K562 (cell line): ENCODE data around the gene TFDP1. TPM values are rescaled to one million over a fixed set of nuclear protein-coding genes. Genes with fewer than 3 reads are reported as not detected.

Experiments used
- ATAC-seq: fragments of 200-7000 bp; cut with Tn5 transposase; 3 replicates; pipeline ENCODE4 v1.9.1; 2020; ENCODE audit warnings: moderate library complexity
- BruUV-seq: library from RNA; stranded (reverse); fragments of 400-500 nt; replicated peaks from 2 replicates; lab custom pipeline; 2021; lab: Mats Ljungman, UMichigan
- CTCF ChIA-PET: fragments of 300-600 bp; formaldehyde crosslinking; extraction: SDS; loops from one replicate; lab custom pipeline; 2021; ENCODE audit warnings: low intra/inter-chr PET ratio; lab: Yijun Ruan, JAX
- POLR2A ChIA-PET: fragments of 300-600, 350-650 bp; sonication (Branson Sonifier 250); formaldehyde crosslinking; extraction: SDS; loops from one replicate; lab custom pipeline; 2021; ENCODE audit warnings: antibody characterized with exemption, inconsistent platforms; lab: Yijun Ruan, JAX
- DNase-seq, 4 experiments: peaks; one replicate each; pipeline versions ENCODE4 v3.0.0 to v3.0.0-alpha.2; 2011 to 2018; ENCODE audit warnings: low spot score in 3 of 4, mixed read lengths in 3 of 4; ENCODE audit errors: extremely low read depth in 1 of 4
- FAIRE-seq: peaks from 2 replicates; lab custom pipeline; 2011; peaks lifted over from hg19 to GRCh38; lab: Jason Lieb, UNC
- H2AFZ ChIP-seq: 2 replicates; pipeline ENCODE4 v1.6.0; 2011; ENCODE audit warnings: low read depth, low read length, control low read depth, inconsistent platforms
- H3K27ac ChIP-seq: fragments of 200-600 bp; 3 replicates; pipeline ENCODE4 v1.8.0; 2011; ENCODE audit warnings: low read depth, mild to moderate bottlenecking, control low read depth, inconsistent platforms, low read length, moderate library complexity, mixed read lengths; ENCODE audit errors: extremely low read depth
- H3K27me3 ChIP-seq, 2 experiments: fragments of 300-600 bp in 1 of 2; 2 replicates in 1 of 2; 3 replicates in 1 of 2; pipeline versions ENCODE4 v1.6.0 to v1.8.0; 2011; ENCODE audit warnings: inconsistent platforms in 2 of 2, low read length in 2 of 2, mild to moderate bottlenecking in 1 of 2, mixed read lengths in 1 of 2, moderate library complexity in 1 of 2; ENCODE audit not compliant: control insufficient read depth in 2 of 2, insufficient read depth in 2 of 2
- H3K36me3 ChIP-seq: fragments of 300-600 bp; 3 replicates; pipeline ENCODE4 v1.8.0; 2011; ENCODE audit warnings: mild to moderate bottlenecking, low read length, inconsistent platforms; ENCODE audit not compliant: control insufficient read depth, insufficient read depth
- H3K4me1 ChIP-seq, 2 experiments: fragments of 200-600 bp in 1 of 2; replicated peaks in 1 of 2; 2 replicates in 1 of 2; 3 replicates in 1 of 2; pipeline versions ENCODE4 v1.5.1 to v1.8.0; 2011; ENCODE audit warnings: inconsistent platforms in 2 of 2, low read length in 2 of 2, mild to moderate bottlenecking in 1 of 2, mixed read lengths in 1 of 2, moderate library complexity in 1 of 2; ENCODE audit not compliant: control insufficient read depth in 2 of 2, insufficient read depth in 2 of 2
- H3K4me2 ChIP-seq: 2 replicates; pipeline ENCODE4 v1.6.1; 2011; ENCODE audit warnings: low read length, control low read depth, inconsistent platforms, mixed read lengths; ENCODE audit not compliant: insufficient read depth
- H3K4me3 ChIP-seq: fragments of 200-600 bp; sonication (generic), shearing (Covaris generic); 2 replicates; pipeline ENCODE4 v1.5.1; 2016; ENCODE audit warnings: control low read depth, inconsistent platforms
- H3K79me2 ChIP-seq: fragments of 200-600 bp; 3 replicates; pipeline ENCODE4 v1.8.0; 2011; ENCODE audit warnings: low read length, inconsistent platforms; ENCODE audit not compliant: control insufficient read depth, insufficient read depth
- H3K9ac ChIP-seq, 2 experiments: 2 replicates each; pipeline versions ENCODE4 v1.6.0 to v1.6.1; 2011; ENCODE audit warnings: low read depth in 2 of 2, low read length in 2 of 2, control low read depth in 1 of 2, inconsistent platforms in 1 of 2, mild to moderate bottlenecking in 1 of 2, mixed read lengths in 1 of 2; ENCODE audit not compliant: insufficient read depth in 1 of 2
- H3K9me1 ChIP-seq: one replicate; pipeline ENCODE4 v1.6.0; 2011; ENCODE audit warnings: inconsistent platforms, mild to moderate bottlenecking, low read length, moderate library complexity; ENCODE audit not compliant: control insufficient read depth, insufficient read depth
- H3K9me3 ChIP-seq: replicated peaks from 2 replicates; pipeline ENCODE4 v1.5.1; 2011; ENCODE audit warnings: low read depth, low read length, inconsistent platforms; ENCODE audit not compliant: control insufficient read depth, insufficient read depth
- H4K20me1 ChIP-seq: replicated peaks from 2 replicates; pipeline ENCODE4 v1.6.1; 2011; ENCODE audit warnings: low read length, inconsistent platforms, mixed read lengths; ENCODE audit not compliant: control insufficient read depth, insufficient read depth
- BRF1 ChIP-seq: IDR thresholded peaks from 3 replicates; pipeline ENCODE4 v1.6.1; 2011; ENCODE audit warnings: borderline replicate concordance, mild to moderate bottlenecking; ENCODE audit not compliant: insufficient read length; ENCODE audit errors: extremely low read depth
- DACH1 ChIP-seq: fragments of 450-650 bp; IDR thresholded peaks from 2 replicates; pipeline ENCODE4 v1.6.1; 2018; ENCODE audit not compliant: partially characterized antibody
- DDX20 ChIP-seq: fragments of 450-650 bp; IDR thresholded peaks from 2 replicates; pipeline ENCODE4 v1.6.1; 2016; ENCODE audit warnings: missing genetic modification characterization, low read depth, mild to moderate bottlenecking, missing compliant biosample characterization, moderate library complexity
- ETS1 ChIP-seq: conservative IDR thresholded peaks from 2 replicates; pipeline ENCODE4 v1.6.1; 2011; ENCODE audit warnings: low read depth, mild to moderate bottlenecking, low read length; ENCODE audit not compliant: control insufficient read depth
- GTF3C2 ChIP-seq: IDR thresholded peaks from 3 replicates; pipeline ENCODE4 v1.6.1; 2011; ENCODE audit warnings: borderline replicate concordance, mild to moderate bottlenecking, moderate library complexity; ENCODE audit not compliant: insufficient read length; ENCODE audit errors: extremely low read depth
- KAT8 ChIP-seq: fragments of 450-650 bp; IDR thresholded peaks from 2 replicates; pipeline ENCODE4 v1.6.1; 2016; ENCODE audit warnings: low read depth, mild to moderate bottlenecking
- MAFG ChIP-seq: fragments of 450-650 bp; conservative IDR thresholded peaks from 2 replicates; pipeline ENCODE4 v1.6.1; 2016; ENCODE audit warnings: missing genetic modification characterization, missing compliant biosample characterization
- MYC ChIP-seq, 2 experiments: fragments of 250-450 bp in 1 of 2; sonication (Bioruptor Pico) in 1 of 2; IDR thresholded peaks; 2 replicates each; pipeline versions ENCODE4 v1.5.1 to v1.6.1; 2012 to 2021; ENCODE audit warnings: low read depth in 2 of 2, borderline replicate concordance in 1 of 2, improper control_type of control experiment in 1 of 2, low read length in 1 of 2, mild to moderate bottlenecking in 1 of 2, moderate library complexity in 1 of 2
- NFE2 ChIP-seq: IDR thresholded peaks from 2 replicates; pipeline ENCODE4 v1.6.1; 2014; ENCODE audit warnings: antibody characterized with exemption, low read depth
- POLR2A ChIP-seq: fragments of 450-650 bp; conservative IDR thresholded peaks from 2 replicates; pipeline ENCODE4 v1.6.1; 2016
- RFX1 ChIP-seq: fragments of 450-650 bp; IDR thresholded peaks from 2 replicates; pipeline ENCODE4 v1.6.1; 2016; ENCODE audit warnings: mild to moderate bottlenecking, moderate library complexity
- SMARCE1 ChIP-seq: fragments of 450-650 bp; IDR thresholded peaks from 2 replicates; pipeline ENCODE4 v1.7.1; 2016; ENCODE audit warnings: mild to moderate bottlenecking
- TAL1 ChIP-seq: fragments of 450-650 bp; IDR thresholded peaks from 2 replicates; pipeline ENCODE4 v1.6.1; 2016; ENCODE audit warnings: mild to moderate bottlenecking
- TEAD2 ChIP-seq: fragments of 450-650 bp; IDR thresholded peaks from 2 replicates; pipeline ENCODE4 v1.6.1; 2016; ENCODE audit warnings: missing genetic modification characterization, control low read depth, missing compliant biosample characterization
- ZBTB7A ChIP-seq: IDR thresholded peaks from 2 replicates; pipeline ENCODE4 v1.6.1; 2011; ENCODE audit warnings: low read depth, mild to moderate bottlenecking, low read length, moderate library complexity, borderline replicate concordance; ENCODE audit not compliant: control insufficient read depth
- ZNF398 ChIP-seq: fragments of 250-450 bp; sonication (Bioruptor Pico); IDR thresholded peaks from 2 replicates; pipeline ENCODE4 v1.8.0; 2021; ENCODE audit warnings: moderate library complexity, mild to moderate bottlenecking, inconsistent platforms
- WGBS: fragments of 100-300 bp; shearing (Covaris generic); methylation state at CpG from one replicate; pipeline ENCODE4 v1.1.6; 2016; ENCODE audit warnings: low coverage, mixed read lengths; ENCODE audit not compliant: insufficient coverage; ENCODE audit errors: missing lambda C conversion rate; 5-methylcytosine and 5-hydroxymethylcytosine counted together
- in situ Hi-C: fragments of 300-500 bp; cut with MboI; formaldehyde crosslinking; loops from 4 replicates; pipeline ENCODE4 v1.15.0; 2018; ENCODE audit warnings: inconsistent platforms, mixed read lengths
- intact Hi-C: fragments of 100-400 bp; cut with micrococcal nuclease; formaldehyde crosslinking; loops from 2 replicates; pipeline ENCODE4 v1.14.2; 2022
- polyA plus RNA-seq, 8 experiments: library from polyadenylated mRNA; depleted of rRNA in 4 of 8; stranded (reverse) in 5 of 8; unstranded in 3 of 8; fragments of >200 nt; fragmentation: Nextera tagmentation in 2 of 8; fragmentation: Illumina TruSeq in 1 of 8; extraction: Ambion mirVana in 2 of 8; extraction: Trizol in 1 of 8; gene quantifications; 2 replicates each; pipeline versions ENCODE4 v1.2.1 to v1.2.3, GENCODE V29; 2011 to 2014; ENCODE audit warnings: inconsistent platforms in 1 of 8, missing spikeins in 1 of 8
- total RNA-seq, 7 experiments: library from RNA; depleted of rRNA in 6 of 7; stranded (reverse); fragments of >200 nt in 6 of 7; fragmentation: Illumina TruSeq in 2 of 7; extraction: Trizol in 2 of 7; gene quantifications; 2 replicates each; pipeline versions ENCODE4 v1.2.1 to v1.2.3, GENCODE V29; 2011 to 2021; ENCODE audit warnings: low replicate concordance in 1 of 7

Gene TFDP1
- total and polyA plus RNA-seq, 9 of the 15 experiments (the other 6 are each of a cell fraction or from before 2014, with no cell fraction given) = 33.8 to 145 (median 69.1) TPM

- H3K9ac ChIP-seq = no peak overlapping the region
- peaks cover 2% of the 10 kb centered on the region; the same call in 2 of the 3 replicates for H3K79me2 ChIP-seq
- peak; percentile 27 to 43 (median 40) for DNase-seq
- peaks cover 17% of the 10 kb centered on the region; the same call in 2 of the 3 replicates for H3K36me3 ChIP-seq
- peaks cover 0 to 33% of the 10 kb centered on the region in 2 experiments; a peak in 3 of 5 replicates for H3K4me1 ChIP-seq
- no peak overlapping the region for H2AFZ ChIP-seq
- WGBS = 54% methylated on average over 14 of the region's 25 CpGs
- BruUV-seq = no TSS peak
- no peak overlapping the region for H3K4me2 ChIP-seq
- CTCF ChIA-PET = no interaction called here
- in situ Hi-C loops = no loop called here
- ATAC-seq = peak; percentile 78
- H3K4me3 ChIP-seq = no peak overlapping the region
- H3K27me3 ChIP-seq = no peaks in the 10 kb centered on the region
- POLR2A ChIA-PET = interaction anchor here (0.5 kb wide), 1 partner anchor 45 kb away, joined by 3 read pairs; no protein-coding TSS in a partner anchor
- no peaks in the 10 kb centered on the region for H3K9me3 ChIP-seq
- no peak overlapping the region for H3K27ac ChIP-seq
- H4K20me1 ChIP-seq = no peaks in the 10 kb centered on the region; the same call in 1 of the 2 replicates
- intact Hi-C loops = no loop called here
- H3K9me1 ChIP-seq = no peaks in the 10 kb centered on the region
- no peak for FAIRE-seq
- TF ChIP-seq DDX20 (no peak), MYC (IDR thresholded peaks at IDR 0.05; ENCODE audit: low read depth, low read length) (no peak), MYC (CRISPR knock-in tag; IDR thresholded peaks at IDR 0.05; ENCODE audit: borderline replicate concordance, low read depth) (no peak), SMARCE1 (no peak), ZNF398 (no peak), MAFG (tag) (no peak), ETS1 (no peak), POLR2A (no peak), DACH1 (no peak), BRF1 (no peak), KAT8 (no peak), TEAD2 (no peak), TAL1 (peak; percentile 26; the same call in 1 of the 2 replicates), RFX1 (no peak), ZBTB7A (no peak), GTF3C2 (no peak), NFE2 (no peak)
Measured at GRCh38 chr13:113548778-113549621, 35.6 kb upstream of the TFDP1 start.
